CD4-positive, alpha-beta T cell treated with Interleukin-6 for 4 hours (primary cell): ENCODE data around the gene ABI3BP.

Experiments used
- DNase-seq: peaks from one replicate; pipeline ENCODE4 v3.0.0-alpha.2; 2020; ENCODE audit warnings: mixed read lengths

The ABI3BP gene

GRCh38 chr3:100813828-100814227 lies 179.4 kb downstream of the ABI3BP start:
- DNase-seq, result no peak

GRCh38 chr3:100811779-100812507 lies 181.3 kb downstream of the ABI3BP start:
- no peak for DNase-seq

- no peak for DNase-seq
These were observed 182.6 kb downstream of the ABI3BP start for GRCh38 chr3:100810671-100811070.

GRCh38 chr3:100804631-100805030 lies 188.6 kb downstream of the ABI3BP start:
- DNase-seq, result no peak

GRCh38 chr3:100803711-100804110 lies 189.5 kb downstream of the ABI3BP start:
- no peak for DNase-seq

- no peak for DNase-seq
These were observed 191.1 kb downstream of the ABI3BP start for GRCh38 chr3:100802126-100802525.

GRCh38 chr3:100798012-100798411 lies 195.2 kb downstream of the ABI3BP start:
- no peak for DNase-seq

- no peak for DNase-seq
These were observed 196.7 kb downstream of the ABI3BP start for GRCh38 chr3:100796556-100796955.

- no peak for DNase-seq
These were observed 203.6 kb downstream of the ABI3BP start for GRCh38 chr3:100789579-100789978.

GRCh38 chr3:100783619-100784018 lies 209.6 kb downstream of the ABI3BP start:
- no peak for DNase-seq

- DNase-seq, result no peak
These were observed 210.3 kb downstream of the ABI3BP start for GRCh38 chr3:100782906-100783305.

GRCh38 chr3:100782348-100782747 lies 210.9 kb downstream of the ABI3BP start:
- DNase-seq, result no peak

- DNase-seq, result no peak
These were observed 211.9 kb downstream of the ABI3BP start for GRCh38 chr3:100781301-100781700.

- DNase-seq, result no peak
These were observed 213.1 kb downstream of the ABI3BP start for GRCh38 chr3:100780071-100780622.

- DNase-seq, result no peak
These were observed 213.7 kb downstream of the ABI3BP start for GRCh38 chr3:100779480-100779879.

GRCh38 chr3:100777271-100777670 lies 215.9 kb downstream of the ABI3BP start:
- no peak for DNase-seq

- no peak for DNase-seq
These were observed 216.5 kb downstream of the ABI3BP start for GRCh38 chr3:100776746-100777145.

- no peak for DNase-seq
These were observed 217.0 kb downstream of the ABI3BP start for GRCh38 chr3:100776097-100776729.

- DNase-seq, result no peak
These were observed 217.6 kb downstream of the ABI3BP start for GRCh38 chr3:100775669-100776068.

GRCh38 chr3:100775226-100775625 lies 218.0 kb downstream of the ABI3BP start:
- DNase-seq, result no peak

- no peak for DNase-seq
These were observed 223.5 kb downstream of the ABI3BP start for GRCh38 chr3:100769693-100770092.

GRCh38 chr3:100766069-100766468 lies 227.2 kb downstream of the ABI3BP start:
- no peak for DNase-seq

- no peak for DNase-seq
These were observed 227.7 kb downstream of the ABI3BP start for GRCh38 chr3:100765437-100765975.

GRCh38 chr3:100761951-100762350 lies 231.3 kb downstream of the ABI3BP start:
- DNase-seq, result no peak
